22Rv1 (cell line): Measurements from ENCODE around the gene PHLPP2.
"Not testable (repeated sequence)": the region's sequence is repeated elsewhere in the genome, so short reads cannot be mapped to it uniquely, and the experiment has no call there.

Source experiments
- H3K27ac ChIP-seq: fragments of 450-650 bp; 2 replicates; pipeline ENCODE4 v1.5.1; 2017
- ZFX ChIP-seq: fragments of 450-650 bp; IDR thresholded peaks from 2 replicates; pipeline ENCODE4 v1.6.1; 2017; ENCODE audit warnings: antibody characterized with exemption, borderline replicate concordance
- TF ChIP-seq, protein P1 (sequence below): fragments of 450-650 bp; IDR thresholded peaks from 2 replicates; pipeline ENCODE4 v1.5.1; 2017; ENCODE audit warnings: mild to moderate bottlenecking

PHLPP2 gene

DNA sequence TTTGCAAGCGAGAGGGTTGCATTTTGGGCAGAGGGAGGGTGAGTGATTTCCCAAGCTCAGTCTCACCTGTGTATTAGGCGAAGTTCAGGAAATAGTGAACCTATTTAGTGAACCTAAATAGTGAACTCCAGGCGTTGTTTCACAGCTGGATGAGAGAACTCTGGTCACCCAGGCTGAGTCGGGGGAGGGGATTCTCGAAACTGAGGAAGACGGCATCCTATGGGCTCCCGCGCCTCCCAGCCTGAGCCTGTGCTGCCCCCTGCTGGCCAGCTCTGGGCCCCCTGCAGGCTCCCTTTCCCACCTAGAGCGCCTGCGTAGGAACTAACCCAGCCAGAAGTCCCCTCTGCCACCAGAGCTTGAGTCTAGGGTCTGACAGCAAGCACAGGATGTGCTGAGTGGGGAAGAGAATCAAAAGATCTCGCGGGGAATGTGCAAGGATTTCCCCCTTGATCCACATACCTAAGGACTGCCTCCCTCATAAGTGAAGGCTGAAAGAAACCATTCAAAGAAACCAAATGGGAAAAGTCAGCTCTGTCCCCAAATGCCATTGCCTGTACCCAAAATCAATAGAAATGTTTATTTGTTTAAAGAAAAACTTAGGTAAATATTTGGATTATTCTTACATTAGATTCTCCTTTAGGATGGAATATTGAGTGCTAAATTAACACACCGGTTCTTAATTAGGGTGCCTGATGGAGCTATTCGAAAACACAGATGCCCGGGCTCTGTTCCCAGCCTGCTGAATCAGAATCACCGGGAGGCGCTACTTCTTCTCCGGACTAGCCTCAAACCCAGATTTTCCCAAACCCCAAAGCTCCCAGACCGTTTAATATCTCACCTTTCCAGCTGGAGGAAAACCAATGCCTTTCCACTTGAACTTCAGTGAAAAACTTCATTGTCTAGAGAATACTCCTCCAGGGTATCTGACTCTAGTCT lies 113.3 kb downstream of the PHLPP2 start:
- no peak overlapping the region for H3K27ac ChIP-seq
- TF ChIP-seq, protein P1, sequence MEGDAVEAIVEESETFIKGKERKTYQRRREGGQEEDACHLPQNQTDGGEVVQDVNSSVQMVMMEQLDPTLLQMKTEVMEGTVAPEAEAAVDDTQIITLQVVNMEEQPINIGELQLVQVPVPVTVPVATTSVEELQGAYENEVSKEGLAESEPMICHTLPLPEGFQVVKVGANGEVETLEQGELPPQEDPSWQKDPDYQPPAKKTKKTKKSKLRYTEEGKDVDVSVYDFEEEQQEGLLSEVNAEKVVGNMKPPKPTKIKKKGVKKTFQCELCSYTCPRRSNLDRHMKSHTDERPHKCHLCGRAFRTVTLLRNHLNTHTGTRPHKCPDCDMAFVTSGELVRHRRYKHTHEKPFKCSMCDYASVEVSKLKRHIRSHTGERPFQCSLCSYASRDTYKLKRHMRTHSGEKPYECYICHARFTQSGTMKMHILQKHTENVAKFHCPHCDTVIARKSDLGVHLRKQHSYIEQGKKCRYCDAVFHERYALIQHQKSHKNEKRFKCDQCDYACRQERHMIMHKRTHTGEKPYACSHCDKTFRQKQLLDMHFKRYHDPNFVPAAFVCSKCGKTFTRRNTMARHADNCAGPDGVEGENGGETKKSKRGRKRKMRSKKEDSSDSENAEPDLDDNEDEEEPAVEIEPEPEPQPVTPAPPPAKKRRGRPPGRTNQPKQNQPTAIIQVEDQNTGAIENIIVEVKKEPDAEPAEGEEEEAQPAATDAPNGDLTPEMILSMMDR: peak; percentile 97
- no peak for TF ChIP-seq ZFX

DNA sequence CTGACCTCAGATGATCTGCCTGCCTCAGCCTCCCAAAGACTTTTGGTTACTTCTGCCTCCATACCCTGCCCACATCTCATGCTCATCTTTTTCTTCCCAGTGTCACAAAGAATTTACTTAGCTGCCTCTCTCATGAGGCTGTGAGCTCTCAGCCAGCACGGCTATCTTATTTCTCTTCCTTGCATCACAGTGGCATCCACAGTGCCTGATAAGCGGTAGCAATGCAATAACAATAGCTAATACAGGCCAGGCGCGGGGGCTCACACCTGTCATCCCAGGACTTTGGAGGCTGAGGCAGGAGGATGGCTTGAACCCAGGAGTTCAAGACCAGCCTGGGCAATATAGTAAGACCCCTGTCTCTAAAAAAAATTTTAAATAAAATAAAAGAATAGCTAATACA lies 114.1 kb downstream of the PHLPP2 start:
- no peak overlapping the region for H3K27ac ChIP-seq
- no peak for TF ChIP-seq ZFX
- TF ChIP-seq, protein P1: no peak

DNA sequence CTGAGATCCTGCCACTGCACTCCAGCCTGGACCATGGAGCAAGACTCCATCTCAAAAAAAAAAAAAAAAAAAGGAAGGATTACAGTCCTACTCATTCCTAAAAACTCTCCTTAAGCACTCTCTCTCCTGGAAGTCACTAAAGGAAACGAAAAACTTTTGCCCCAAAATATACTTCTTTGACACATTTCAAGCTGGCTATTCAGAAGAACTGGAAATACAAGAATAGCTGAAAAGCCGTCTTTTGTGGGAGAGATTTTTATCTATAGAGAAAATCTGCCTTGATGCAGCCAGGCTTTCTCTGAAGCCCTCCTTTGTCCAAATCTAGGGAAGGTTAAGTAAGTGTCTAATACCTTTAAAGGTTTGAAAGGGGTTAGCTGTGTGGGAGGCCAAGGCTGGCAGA lies 115.4 kb downstream of the PHLPP2 start:
- TF ChIP-seq, protein P1: no peak
- no peak for TF ChIP-seq ZFX
- no peak overlapping the region for H3K27ac ChIP-seq

DNA sequence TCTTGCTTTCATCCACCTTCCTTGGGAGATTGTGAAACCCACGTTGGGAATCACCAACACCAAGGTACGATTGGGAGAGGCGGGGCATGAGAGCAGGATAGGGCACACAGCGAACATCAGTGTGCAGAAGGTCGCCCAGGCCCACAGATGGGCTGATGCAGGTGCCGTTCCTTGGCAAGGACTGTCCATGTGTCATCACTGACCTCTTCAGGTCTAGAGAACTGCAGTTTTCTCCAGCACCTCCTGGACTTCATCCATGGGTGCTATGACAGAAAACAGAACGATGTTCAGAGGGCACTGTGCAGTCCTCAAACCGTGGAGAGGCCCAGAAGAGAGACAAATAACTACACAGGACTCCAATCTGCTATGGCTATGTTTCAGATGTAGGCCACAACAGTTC lies 123.7 kb downstream of the PHLPP2 start:
- no peak overlapping the region for H3K27ac ChIP-seq
- TF ChIP-seq, protein P1: no peak
- TF ChIP-seq ZFX: no peak

DNA sequence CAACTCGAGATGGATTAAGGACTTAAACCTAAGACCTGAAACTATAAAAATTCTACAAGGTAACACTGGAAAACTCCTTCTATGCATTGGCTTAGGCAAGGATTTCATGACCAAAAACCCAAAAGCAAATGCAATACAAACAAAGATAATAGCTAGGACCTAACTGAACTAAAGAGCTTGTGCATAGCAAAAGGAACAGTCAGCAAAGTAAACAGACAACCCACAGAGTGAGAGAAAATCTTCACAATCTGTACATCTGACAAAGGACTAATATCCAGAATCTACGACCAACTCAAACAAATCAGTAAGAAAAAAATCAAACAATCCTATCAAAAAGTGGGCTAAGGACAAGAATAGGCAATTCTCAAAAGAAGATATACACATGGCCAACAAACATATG lies 126.1 kb downstream of the PHLPP2 start:
- H3K27ac ChIP-seq: not testable (repeated sequence)

DNA sequence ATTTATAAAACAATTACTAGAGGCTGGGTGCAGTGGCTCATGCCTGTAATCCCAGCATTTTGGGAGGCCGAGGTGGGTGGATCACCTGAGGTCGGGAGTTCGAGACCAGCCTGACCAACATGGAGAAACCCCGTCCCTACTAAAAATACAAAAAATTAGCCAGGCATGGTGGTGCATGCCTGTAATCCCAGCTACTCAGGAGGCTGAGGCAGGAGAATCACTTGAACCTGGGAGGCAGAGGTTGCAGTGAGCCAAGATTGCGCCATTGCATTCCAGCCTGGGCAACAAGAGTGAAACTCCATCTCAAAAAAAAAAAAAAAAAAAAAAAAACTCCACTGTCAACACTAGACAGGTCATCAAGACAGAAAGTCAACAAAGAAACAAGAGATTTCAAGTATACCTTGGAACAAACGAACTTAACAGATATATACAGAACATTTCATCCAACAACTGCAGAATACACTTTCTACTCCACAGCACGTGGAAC lies 129.1 kb downstream of the PHLPP2 start:
- H3K27ac ChIP-seq: not testable (repeated sequence)
